K562 (cell line): ENCODE results near the gene TAF15.

Experiments used
- CTCF ChIP-seq, 3 experiments: IDR thresholded peaks in 2 of 3; conservative IDR thresholded peaks in 1 of 3; 2 replicates each; pipeline ENCODE4 v1.5.1; 2011 to 2012; ENCODE audit warnings: low read length in 3 of 3, mild to moderate bottlenecking in 3 of 3, control low read depth in 2 of 3, improper control_type of control experiment in 1 of 3, inconsistent platforms in 1 of 3, low read depth in 1 of 3, mixed read lengths in 1 of 3, moderate library complexity in 1 of 3; ENCODE audit not compliant: insufficient read depth in 2 of 3
- EZH2 ChIP-seq: IDR thresholded peaks from 2 replicates; pipeline ENCODE4 v1.6.1; 2012; ENCODE audit warnings: low read depth, mild to moderate bottlenecking, inconsistent platforms, low read length, borderline replicate concordance

GRCh38 chr17:35868737-35869136 lies 59.5 kb downstream of the TAF15 start, which contains the start of gene HEATR9:
- TF ChIP-seq EZH2 (no peak), CTCF (IDR thresholded peaks at IDR 0.05 in 2 of 3, conservative IDR thresholded peaks at IDR 0.05 in 1 of 3; ENCODE audit: insufficient read depth in 2 of 3, low read depth in 1 of 3, low read length in 3 of 3) (no peak)
